Fibroblast of lung (primary cell): Measurements from ENCODE around the gene PROM2.

Experiments used
- CTCF ChIP-seq, 2 donors: IDR thresholded peaks in 1 of 2; conservative IDR thresholded peaks in 1 of 2; 1 replicate in 1 of 2; 2 replicates in 1 of 2; pipeline ENCODE4 v1.5.1; 2011 to 2012; ENCODE audit warnings: low read length in 2 of 2, control low read depth in 1 of 2, inconsistent platforms in 1 of 2, low read depth in 1 of 2, mild to moderate bottlenecking in 1 of 2
- EZH2 ChIP-seq: IDR thresholded peaks from 2 replicates; pipeline ENCODE4 v1.5.1; 2012; ENCODE audit warnings: low read length, control low read depth, mild to moderate bottlenecking; ENCODE audit errors: missing control alignments

- TF ChIP-seq CTCF (conservative IDR thresholded peaks at IDR 0.05 in 1 of 2, IDR thresholded peaks at IDR 0.05 in 1 of 2; ENCODE audit: low read depth in 1 of 2, low read length in 2 of 2) (no peak), EZH2 (no peak)
Observed at GRCh38 chr2:95272299-95272751, 1.9 kb upstream of the PROM2 start.
